NCI-H2029 treated with DMSO at 0.1 percent for 48 hours (cell line): ENCODE measurements around the gene VTA1.
"Not testable (repeated sequence)": the region's sequence is repeated elsewhere in the genome, so short reads cannot be mapped to it uniquely, and the experiment has no call there.

Experiments
- DNase-seq: peaks from one replicate; lab custom pipeline; 2025; lab: John Stamatoyannopoulos, UW

VTA1 gene

GRCh38 chr6:142171351-142171750 lies 24.3 kb downstream of the VTA1 start:
- no peak for DNase-seq

DNA sequence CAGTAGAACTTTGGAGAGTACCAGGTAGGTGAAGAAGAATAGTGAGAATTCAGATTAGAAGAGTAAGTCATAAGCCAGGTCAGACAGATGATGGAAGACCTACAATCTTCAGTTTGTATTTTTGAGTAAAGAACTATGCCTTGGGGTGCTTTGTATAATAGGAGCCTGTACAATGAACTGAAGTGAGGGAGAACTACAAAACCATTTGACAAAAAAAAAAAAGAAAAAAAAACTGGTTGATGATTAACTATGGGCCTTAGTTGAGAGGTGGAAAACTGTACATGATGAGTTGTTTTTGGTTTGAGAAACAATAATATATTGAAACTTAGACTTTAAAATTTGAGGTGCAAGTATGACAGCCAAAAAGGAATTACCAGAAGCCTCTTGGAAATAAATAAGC lies 25.7 kb downstream of the VTA1 start:
- no peak for DNase-seq

DNA sequence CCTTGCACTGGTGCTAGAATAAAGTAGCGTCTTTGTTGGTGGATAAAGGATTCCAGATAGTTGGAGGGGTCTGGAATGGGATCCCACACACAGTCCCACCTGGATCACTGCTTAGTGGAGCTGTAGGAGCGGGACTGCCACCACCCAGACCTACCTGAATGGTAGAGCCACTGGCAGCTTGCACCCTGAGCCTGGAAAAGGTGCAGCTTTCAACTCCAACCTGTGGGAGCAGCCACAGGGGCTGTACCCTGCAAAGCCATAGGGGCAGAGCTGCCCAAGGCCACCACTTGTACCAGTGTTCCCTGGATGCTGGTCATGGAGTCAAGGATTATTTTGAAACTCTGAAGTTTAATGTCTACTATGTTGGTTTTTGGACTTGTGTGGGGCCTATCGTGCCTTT lies 26.9 kb downstream of the VTA1 start:
- DNase-seq, result no peak

DNA sequence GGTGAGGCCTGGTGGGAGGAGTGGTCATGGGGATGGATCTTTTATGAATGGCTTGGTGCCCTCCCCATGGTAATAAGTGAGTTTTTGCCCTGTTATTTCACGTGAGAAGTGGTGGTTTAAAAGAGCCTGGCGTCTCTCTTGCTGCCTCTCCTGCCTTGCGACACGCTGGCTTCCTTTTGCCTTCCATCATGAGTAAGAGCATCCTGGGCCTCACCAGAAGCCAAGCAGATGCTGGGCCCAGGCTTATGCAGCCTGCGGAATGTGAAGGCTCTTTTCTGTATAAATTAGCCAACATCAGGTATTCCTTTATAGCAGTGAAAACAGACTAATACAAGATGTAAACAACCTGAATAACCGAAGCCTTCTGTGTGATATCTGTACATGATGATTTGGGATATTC lies 27.6 kb downstream of the VTA1 start:
- DNase-seq, result no peak

DNA sequence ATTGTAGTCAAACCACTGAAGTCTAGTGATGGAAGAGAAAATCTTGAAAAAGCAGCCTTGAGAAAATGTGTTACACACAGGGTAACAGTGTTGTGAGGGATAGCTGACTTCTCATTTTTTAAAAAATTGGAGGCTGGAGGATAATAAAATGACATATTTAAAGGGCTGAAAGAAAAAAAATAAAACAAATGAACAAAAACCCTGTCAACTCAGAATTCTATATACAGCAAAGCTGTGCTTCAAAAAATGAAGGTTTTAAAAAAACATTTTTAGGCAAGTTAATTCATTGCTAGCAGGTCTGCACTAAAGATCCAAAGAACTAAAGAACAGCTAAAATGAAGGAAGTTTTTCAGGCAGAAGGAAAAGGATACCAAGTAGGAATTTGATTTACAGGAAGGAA lies 31.1 kb downstream of the VTA1 start:
- no peak for DNase-seq

- no peak for DNase-seq
These were observed 34.9 kb downstream of the VTA1 start for GRCh38 chr6:142182004-142182403.

- DNase-seq, result no peak
These were observed 36.3 kb downstream of the VTA1 start for GRCh38 chr6:142183351-142183750.

GRCh38 chr6:142184307-142184706 lies 37.2 kb downstream of the VTA1 start:
- peak; percentile 36 for DNase-seq

- DNase-seq, result no peak
These were observed 38.6 kb downstream of the VTA1 start for GRCh38 chr6:142185641-142186040.

- peak; percentile 13 for DNase-seq
These were observed 40.1 kb downstream of the VTA1 start for GRCh38 chr6:142187209-142187608.

- DNase-seq, result not testable (repeated sequence)
These were observed 41.3 kb downstream of the VTA1 start for GRCh38 chr6:142188341-142188740.

- no peak for DNase-seq
These were observed 42.0 kb downstream of the VTA1 start for GRCh38 chr6:142189057-142189456.

- DNase-seq, result no peak
These were observed 45.3 kb downstream of the VTA1 start for GRCh38 chr6:142192343-142192742.

GRCh38 chr6:142193621-142194020 lies 46.6 kb downstream of the VTA1 start:
- DNase-seq, result no peak

DNA sequence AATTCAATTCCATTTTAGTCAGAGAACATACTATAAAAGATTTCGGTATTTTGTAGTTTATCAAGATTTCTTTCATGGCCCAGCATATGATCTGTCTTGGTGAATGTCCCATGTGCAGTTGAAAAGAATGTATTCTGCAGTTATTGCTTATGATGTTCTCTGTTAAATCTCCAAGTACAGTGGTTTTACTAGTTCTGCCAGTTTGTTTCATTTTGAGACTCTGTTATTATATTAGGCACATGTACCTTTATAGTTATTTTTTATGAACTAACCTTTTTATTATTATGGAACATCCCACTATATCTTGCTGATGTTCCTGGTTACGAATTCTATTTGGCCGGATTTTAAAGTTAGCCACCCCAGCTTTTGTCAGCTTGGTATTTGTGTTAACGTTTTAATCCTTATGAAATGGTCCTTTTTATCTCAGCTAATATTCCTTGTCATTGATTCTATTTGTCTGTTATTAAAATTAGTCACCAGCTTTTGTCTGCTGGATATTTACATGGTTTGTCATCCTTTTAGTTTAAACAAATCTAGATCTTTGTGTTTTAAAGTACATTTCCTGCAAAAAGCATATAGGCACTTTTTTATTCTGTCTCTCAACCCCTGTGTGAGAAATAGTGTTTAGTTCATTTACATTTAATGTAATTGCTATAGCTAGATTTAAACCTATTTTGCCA lies 48.9 kb downstream of the VTA1 start:
- DNase-seq, result no peak

GRCh38 chr6:142200846-142201628 lies 54.0 kb downstream of the VTA1 start:
- DNase-seq, result no peak

- peak; percentile 6 for DNase-seq
These were observed 60.3 kb downstream of the VTA1 start for GRCh38 chr6:142207265-142207877.

DNA sequence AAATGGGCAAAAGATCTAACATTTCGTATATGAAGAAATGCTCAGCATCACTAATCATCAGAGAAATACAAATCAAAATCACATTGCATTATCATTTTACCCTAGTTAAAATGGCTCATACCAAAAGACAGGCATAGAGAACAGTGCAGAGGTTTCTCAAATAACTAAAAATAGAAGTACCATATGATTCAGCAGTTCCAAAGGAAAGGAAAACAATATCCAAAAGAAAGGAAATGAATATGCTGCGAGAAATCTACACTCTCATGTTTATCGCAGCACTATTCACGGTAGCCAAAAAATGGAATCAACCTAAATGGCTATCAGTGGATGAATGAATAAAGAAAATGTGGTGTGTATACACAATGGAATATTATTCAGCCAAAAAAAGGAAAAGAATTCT lies 63.5 kb downstream of the VTA1 start:
- DNase-seq, result no peak

GRCh38 chr6:142213402-142213801 lies 66.3 kb downstream of the VTA1 start:
- no peak for DNase-seq

GRCh38 chr6:142218446-142218845 lies 71.4 kb downstream of the VTA1 start:
- DNase-seq, result no peak

DNA sequence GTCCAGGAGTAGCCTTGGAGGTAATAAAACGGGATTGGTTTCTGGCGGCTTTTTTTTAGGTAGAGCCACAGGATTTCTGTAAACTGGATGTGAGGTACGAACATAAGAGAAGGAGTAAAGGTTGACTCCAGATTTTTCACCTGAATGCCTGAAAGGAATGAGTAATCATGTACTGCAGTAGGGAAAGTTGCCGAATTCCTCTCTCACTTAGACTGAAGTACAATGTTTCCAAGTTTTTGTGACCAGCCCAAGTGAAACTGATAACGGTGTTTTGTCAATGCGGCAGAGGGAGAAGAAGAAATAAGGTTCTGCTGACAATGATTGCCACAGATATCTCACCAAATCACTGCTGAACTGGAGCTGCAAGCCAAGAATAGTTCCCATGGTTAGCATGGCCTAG lies 75.0 kb downstream of the VTA1 start:
- no peak for DNase-seq

GRCh38 chr6:142223938-142224337 lies 76.9 kb downstream of the VTA1 start:
- DNase-seq, result no peak

DNA sequence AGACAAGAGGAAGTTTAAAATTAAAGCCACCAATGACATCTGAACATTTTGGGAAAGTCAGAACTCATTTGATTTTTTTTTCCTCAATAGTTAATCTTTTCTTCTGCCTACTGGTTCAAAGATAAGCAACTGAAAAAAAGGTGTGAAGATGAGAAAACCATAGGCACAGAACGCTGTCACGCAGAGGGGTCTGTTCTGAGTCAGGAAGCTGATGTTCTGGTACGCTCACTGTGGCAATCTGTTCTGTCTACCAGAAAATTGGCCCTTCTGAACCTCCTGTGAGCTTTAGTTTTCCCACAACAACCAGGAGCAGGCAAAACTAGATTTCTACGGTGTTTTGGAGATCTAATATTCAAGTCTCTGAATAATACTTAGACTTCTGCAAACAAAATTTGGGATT lies 78.1 kb downstream of the VTA1 start:
- no peak for DNase-seq
